PC-9 (cell line): ENCODE data around the gene MTHFD2. TPM values are rescaled to one million over a fixed set of nuclear protein-coding genes. Genes with fewer than 3 reads are reported as not detected.

Source experiments
- BruUV-seq: library from RNA; stranded (reverse); fragments of 400-500 nt; replicated peaks from 2 replicates; lab custom pipeline; 2021; lab: Mats Ljungman, UMichigan
- CTCF ChIA-PET: fragments of 300-600 bp; sonication (Branson Sonifier 250); formaldehyde crosslinking; loops from one replicate; lab custom pipeline; 2022; ENCODE audit warnings: antibody characterized with exemption; lab: Charles Lee
- POLR2A ChIA-PET: fragments of 300-600 bp; sonication (Branson Sonifier 250); formaldehyde crosslinking; loops from one replicate; lab custom pipeline; 2022; ENCODE audit warnings: antibody characterized with exemption; ENCODE audit not compliant: unreplicated experiment; lab: Charles Lee
- DNase-seq, 2 experiments: peaks; one replicate each; pipeline versions ENCODE4 v3.0.0 to v3.0.0-alpha.2; 2015 to 2022; ENCODE audit warnings: mixed read lengths in 1 of 2
- H2AFZ ChIP-seq: fragments of 200-600 bp; sonication (generic); 2 replicates; pipeline ENCODE4 v1.8.1; 2017; ENCODE audit warnings: antibody characterized with exemption
- H3F3A ChIP-seq: fragments of 200-600 bp; sonication (generic); 2 replicates; pipeline ENCODE4 v1.8.1; 2017; ENCODE audit warnings: antibody characterized with exemption, mild to moderate bottlenecking, low read depth; ENCODE audit not compliant: insufficient read depth
- H3K27ac ChIP-seq: fragments of 200-600 bp; sonication (generic); 2 replicates; pipeline ENCODE4 v1.6.1; 2016; ENCODE audit warnings: mixed run types
- H3K27me3 ChIP-seq: fragments of 200-600 bp; sonication (generic); 2 replicates; pipeline ENCODE4 v1.6.1; 2016; ENCODE audit warnings: low read depth, mixed run types; ENCODE audit not compliant: insufficient read depth
- H3K36me3 ChIP-seq: fragments of 200-600 bp; sonication (generic); 2 replicates; pipeline ENCODE4 v1.6.1; 2016; ENCODE audit warnings: low read depth, mixed run types
- H3K4me1 ChIP-seq: fragments of 200-600 bp; sonication (generic); replicated peaks from 2 replicates; pipeline ENCODE4 v1.6.1; 2016; ENCODE audit warnings: mixed run types; ENCODE audit not compliant: insufficient read depth
- H3K4me2 ChIP-seq: fragments of 200-600 bp; sonication (generic); 2 replicates; pipeline ENCODE4 v1.6.1; 2017; ENCODE audit warnings: mixed run types
- H3K4me3 ChIP-seq: fragments of 200-600 bp; sonication (generic); 2 replicates; pipeline ENCODE4 v1.6.1; 2016; ENCODE audit warnings: mixed run types
- H3K79me2 ChIP-seq: fragments of 200-600 bp; sonication (generic); 2 replicates; pipeline ENCODE4 v1.6.1; 2017; ENCODE audit warnings: low read depth, mixed run types
- H3K9me2 ChIP-seq: fragments of 200-600 bp; sonication (generic); 2 replicates; pipeline ENCODE4 v1.8.1; 2017; ENCODE audit warnings: mild to moderate bottlenecking; ENCODE audit not compliant: insufficient read depth
- H3K9me3 ChIP-seq: fragments of 200-600 bp; sonication (generic); 2 replicates; pipeline ENCODE4 v1.8.1; 2016; ENCODE audit warnings: low read depth; ENCODE audit not compliant: insufficient read depth
- H4K20me1 ChIP-seq: fragments of 200-600 bp; sonication (generic); 2 replicates; pipeline ENCODE4 v1.8.1; 2017; ENCODE audit not compliant: insufficient read depth
- CTCF ChIP-seq: fragments of 200-600 bp; sonication (generic); conservative IDR thresholded peaks from 2 replicates; pipeline ENCODE4 v1.6.1; 2017; ENCODE audit warnings: mixed run types, antibody characterized with exemption, mild to moderate bottlenecking, moderate library complexity
- EZH2 ChIP-seq: fragments of 200-600 bp; sonication (generic); IDR thresholded peaks from 2 replicates; pipeline ENCODE4 v1.8.0; 2017; ENCODE audit warnings: antibody characterized with exemption, low read depth
- intact Hi-C: fragments of 100-400 bp; cut with micrococcal nuclease; formaldehyde crosslinking; loops from one replicate; pipeline ENCODE4 v1.10.0; 2022; ENCODE audit not compliant: unreplicated experiment
- total RNA-seq: library from RNA; stranded (reverse); gene quantifications from 2 replicates; pipeline ENCODE4 v1.2.3, GENCODE V29; 2021

MTHFD2 gene
- total RNA-seq, 1 experiment from 2014 or later, result 192 TPM

- Histone ChIP-seq H2AFZ (no peak overlapping the region), H3K9me2 (no peaks in the 10 kb centered on the region), H3K36me3 (no peaks in the 10 kb centered on the region), H3F3A (no peaks in the 10 kb centered on the region), H3K9me3 (no peaks in the 10 kb centered on the region), H3K4me1 (no peaks in the 10 kb centered on the region), H3K79me2 (no peaks in the 10 kb centered on the region), H3K27me3 (no peaks in the 10 kb centered on the region), H3K4me3 (no peak overlapping the region), H4K20me1 (no peaks in the 10 kb centered on the region), H3K4me2 (no peak overlapping the region), H3K27ac (no peak overlapping the region)
- intact Hi-C loops, result no loop called here
- ChIA-PET POLR2A (no interaction called here), CTCF (no interaction called here)
- no peak for DNase-seq
- BruUV-seq, result no TSS peak
- no peak for TF ChIP-seq EZH2
- TF ChIP-seq CTCF, result no peak
These were observed 48.2 kb downstream of the MTHFD2 start for GRCh38 chr2:74246496-74247195.

- no peaks in the 10 kb centered on the region for H4K20me1 ChIP-seq
- POLR2A ChIA-PET, result no interaction called here
- no peak for TF ChIP-seq EZH2
- TF ChIP-seq CTCF, result no peak
- no peaks in the 10 kb centered on the region for H3K36me3 ChIP-seq
- no peaks in the 10 kb centered on the region for H3K4me1 ChIP-seq
- DNase-seq, result no peak
- no peaks in the 10 kb centered on the region for H3K27me3 ChIP-seq
- H3K9me3 ChIP-seq, result no peaks in the 10 kb centered on the region
- no peak overlapping the region for H3K27ac ChIP-seq
- H3K79me2 ChIP-seq, result no peaks in the 10 kb centered on the region
- intact Hi-C loops, result loop anchor here (5.0 kb wide), 1 partner anchor 338 kb away; no protein-coding TSS in a partner anchor
- no peak overlapping the region for H3K4me2 ChIP-seq
- H3K4me3 ChIP-seq, result no peak overlapping the region
- H2AFZ ChIP-seq, result no peak overlapping the region
- no peaks in the 10 kb centered on the region for H3K9me2 ChIP-seq
- BruUV-seq, result no TSS peak
- CTCF ChIA-PET, result interaction anchor here (0.5 to 1.5 kb wide), 5 partner anchors 18 to 283 kb away, joined by 3 to 6 read pairs (median 4); no protein-coding TSS in a partner anchor
- no peaks in the 10 kb centered on the region for H3F3A ChIP-seq
These were observed 51.1 kb downstream of the MTHFD2 start for GRCh38 chr2:74249406-74250122.

- Histone ChIP-seq H4K20me1 (no peaks in the 10 kb centered on the region), H3K27me3 (no peaks in the 10 kb centered on the region), H3K9me3 (no peaks in the 10 kb centered on the region), H3K79me2 (no peaks in the 10 kb centered on the region), H3K27ac (no peak overlapping the region), H3K4me2 (no peak overlapping the region), H3K9me2 (no peaks in the 10 kb centered on the region), H3K4me3 (no peak overlapping the region), H3F3A (no peaks in the 10 kb centered on the region), H3K36me3 (no peaks in the 10 kb centered on the region), H3K4me1 (no peaks in the 10 kb centered on the region), H2AFZ (no peak overlapping the region)
- ChIA-PET POLR2A (interaction anchor here (0.6 kb wide), 1 partner anchor 22 kb away, joined by 4 read pairs; no protein-coding TSS in a partner anchor), CTCF (interaction anchor here (0.5 to 1.5 kb wide), 5 partner anchors 17 to 282 kb away, joined by 3 to 6 read pairs (median 4); no protein-coding TSS in a partner anchor)
- BruUV-seq, result no TSS peak
- no peak for DNase-seq
- intact Hi-C loops, result loop anchor here (5.0 kb wide), 1 partner anchor 337 kb away; no protein-coding TSS in a partner anchor
- peak; percentile 90 for TF ChIP-seq CTCF
- no peak for TF ChIP-seq EZH2
These were observed 51.8 kb downstream of the MTHFD2 start for GRCh38 chr2:74250189-74250631.
